HEK293 (cell line): ENCODE data around the gene LAMA5.

Experiments
- CTCF ChIA-PET: fragments of 350-600 bp; formaldehyde crosslinking; extraction: SDS; loops from one replicate; lab custom pipeline; 2021; ENCODE audit warnings: antibody characterized with exemption; lab: Yijun Ruan, JAX
- POLR2A ChIA-PET: fragments of 300-600 bp; formaldehyde crosslinking; extraction: SDS; loops from one replicate; lab custom pipeline; 2020; ENCODE audit warnings: antibody characterized with exemption, inconsistent platforms; lab: Yijun Ruan, JAX
- H3K27ac ChIP-seq: fragments of 200-500 bp; sonication (Bioruptor generic); 2 replicates; pipeline ENCODE4 v1.5.1; 2014; ENCODE audit warnings: low read depth, low read length, control low read depth, inconsistent platforms; ENCODE audit errors: extremely low read depth
- H3K36me3 ChIP-seq, 2 experiments: fragments of 200-500 bp in 1 of 2; sonication (Bioruptor generic) in 1 of 2; 1 replicate in 1 of 2; 2 replicates in 1 of 2; pipeline ENCODE4 v1.5.1; 2014 to 2017; ENCODE audit warnings: inconsistent platforms in 2 of 2, low read length in 2 of 2; ENCODE audit not compliant: control insufficient read depth in 2 of 2, insufficient read depth in 1 of 2
- H3K4me1 ChIP-seq: fragments of 200-500 bp; sonication (Bioruptor generic); 2 replicates; pipeline ENCODE4 v1.5.1; 2014; ENCODE audit warnings: mild to moderate bottlenecking, low read length, inconsistent platforms; ENCODE audit not compliant: control insufficient read depth, insufficient read depth
- H3K4me3 ChIP-seq: 2 replicates; pipeline ENCODE4 v1.5.1; 2011; ENCODE audit warnings: low read depth, mild to moderate bottlenecking, control low read depth, low read length, moderate library complexity
- H3K9me3 ChIP-seq: fragments of 200-500 bp; sonication (Bioruptor generic); 2 replicates; pipeline ENCODE4 v1.5.1; 2014; ENCODE audit warnings: low read depth, low read length, inconsistent platforms; ENCODE audit not compliant: control insufficient read depth, insufficient read depth
- ATF2 ChIP-seq: fragments of 450-650 bp; formaldehyde crosslinking; IDR thresholded peaks from 2 replicates; pipeline ENCODE4 v1.5.1; 2016; ENCODE audit warnings: missing biosample characterization, missing genetic modification characterization, low read depth
- BCL6B ChIP-seq: fragments of 450-650 bp; formaldehyde crosslinking; IDR thresholded peaks from 2 replicates; pipeline ENCODE4 v1.5.1; 2017; ENCODE audit warnings: missing biosample characterization, missing genetic modification characterization
- FEZF1 ChIP-seq: fragments of 450-650 bp; formaldehyde crosslinking; IDR thresholded peaks from 2 replicates; pipeline ENCODE4 v1.5.1; 2016; ENCODE audit warnings: missing biosample characterization, missing genetic modification characterization
- GLIS1 ChIP-seq: fragments of 450-650 bp; formaldehyde crosslinking; IDR thresholded peaks from 2 replicates; pipeline ENCODE4 v1.5.1; 2016; ENCODE audit warnings: missing biosample characterization, missing genetic modification characterization
- KLF8 ChIP-seq: fragments of 450-650 bp; formaldehyde crosslinking; IDR thresholded peaks from 2 replicates; pipeline ENCODE4 v1.5.1; 2016; ENCODE audit warnings: missing biosample characterization, missing genetic modification characterization
- OSR2 ChIP-seq: fragments of 450-650 bp; formaldehyde crosslinking; IDR thresholded peaks from 2 replicates; pipeline ENCODE4 v1.5.1; 2016; ENCODE audit warnings: missing biosample characterization, missing genetic modification characterization
- RBAK ChIP-seq: fragments of 450-650 bp; formaldehyde crosslinking; IDR thresholded peaks from 2 replicates; pipeline ENCODE4 v1.5.1; 2016; ENCODE audit warnings: missing biosample characterization, missing genetic modification characterization
- SP3 ChIP-seq: fragments of 450-650 bp; formaldehyde crosslinking; IDR thresholded peaks from 2 replicates; pipeline ENCODE4 v1.5.1; 2016; ENCODE audit warnings: missing biosample characterization, missing genetic modification characterization
- TSHZ1 ChIP-seq: fragments of 450-650 bp; formaldehyde crosslinking; IDR thresholded peaks from 2 replicates; pipeline ENCODE4 v1.5.1; 2016; ENCODE audit warnings: missing biosample characterization, missing genetic modification characterization, borderline replicate concordance
- ZBTB10 ChIP-seq: fragments of 450-650 bp; formaldehyde crosslinking; IDR thresholded peaks from 2 replicates; pipeline ENCODE4 v1.5.1; 2016; ENCODE audit warnings: missing biosample characterization, missing genetic modification characterization
- ZNF211 ChIP-seq: fragments of 450-650 bp; formaldehyde crosslinking; IDR thresholded peaks from 2 replicates; pipeline ENCODE4 v1.5.1; 2016; ENCODE audit warnings: low read depth, missing biosample characterization, missing genetic modification characterization
- ZNF341 ChIP-seq: fragments of 450-650 bp; formaldehyde crosslinking; IDR thresholded peaks from 2 replicates; pipeline ENCODE4; 2016; ENCODE audit warnings: low read depth, missing biosample characterization, missing genetic modification characterization
- ZNF354C ChIP-seq: fragments of 450-650 bp; formaldehyde crosslinking; IDR thresholded peaks from 2 replicates; pipeline ENCODE4 v1.5.1; 2016; ENCODE audit warnings: missing biosample characterization, missing genetic modification characterization, low read depth, borderline replicate concordance
- ZNF391 ChIP-seq: fragments of 450-650 bp; formaldehyde crosslinking; IDR thresholded peaks from 2 replicates; pipeline ENCODE4 v1.5.1; 2016; ENCODE audit warnings: low read depth, missing biosample characterization, missing genetic modification characterization, borderline replicate concordance
- ZNF423 ChIP-seq: fragments of 450-650 bp; formaldehyde crosslinking; IDR thresholded peaks from 2 replicates; pipeline ENCODE4 v1.5.1; 2016; ENCODE audit warnings: missing biosample characterization, missing genetic modification characterization
- ZNF473 ChIP-seq: fragments of 450-650 bp; formaldehyde crosslinking; IDR thresholded peaks from 2 replicates; pipeline ENCODE4 v1.5.1; 2017; ENCODE audit warnings: missing biosample characterization, missing genetic modification characterization
- ZNF48 ChIP-seq: fragments of 450-650 bp; formaldehyde crosslinking; IDR thresholded peaks from 2 replicates; pipeline ENCODE4 v1.5.1; 2016; ENCODE audit warnings: missing biosample characterization, missing genetic modification characterization
- ZNF510 ChIP-seq: fragments of 450-650 bp; formaldehyde crosslinking; IDR thresholded peaks from 2 replicates; pipeline ENCODE4 v1.5.1; 2018; ENCODE audit warnings: mild to moderate bottlenecking, missing genetic modification characterization, missing biosample characterization; ENCODE audit not compliant: insufficient replicate concordance
- ZNF704 ChIP-seq: fragments of 450-650 bp; formaldehyde crosslinking; IDR thresholded peaks from 2 replicates; pipeline ENCODE4 v1.5.1; 2016; ENCODE audit warnings: missing biosample characterization, missing genetic modification characterization
- TF ChIP-seq, protein P1 (sequence below): fragments of 450-650 bp; formaldehyde crosslinking; IDR thresholded peaks from 2 replicates; pipeline ENCODE4; 2016; ENCODE audit warnings: missing biosample characterization, missing genetic modification characterization

Gene LAMA5

GRCh38 chr20:62267543-62267942, 99.6 kb downstream of the LAMA5 start:
- Histone ChIP-seq H3K4me1 (no peaks in the 10 kb centered on the region), H3K27ac (no peak overlapping the region), H3K9me3 (no peaks in the 10 kb centered on the region), H3K4me3 (no peak overlapping the region), H3K36me3 (peaks cover 0 to 68% of the 10 kb centered on the region in 2 experiments; a peak in 2 of 3 replicates)
- ChIA-PET POLR2A (no interaction called here), CTCF (no interaction called here)
- TF ChIP-seq BCL6B, result no peak
- TF ChIP-seq, protein P1, sequence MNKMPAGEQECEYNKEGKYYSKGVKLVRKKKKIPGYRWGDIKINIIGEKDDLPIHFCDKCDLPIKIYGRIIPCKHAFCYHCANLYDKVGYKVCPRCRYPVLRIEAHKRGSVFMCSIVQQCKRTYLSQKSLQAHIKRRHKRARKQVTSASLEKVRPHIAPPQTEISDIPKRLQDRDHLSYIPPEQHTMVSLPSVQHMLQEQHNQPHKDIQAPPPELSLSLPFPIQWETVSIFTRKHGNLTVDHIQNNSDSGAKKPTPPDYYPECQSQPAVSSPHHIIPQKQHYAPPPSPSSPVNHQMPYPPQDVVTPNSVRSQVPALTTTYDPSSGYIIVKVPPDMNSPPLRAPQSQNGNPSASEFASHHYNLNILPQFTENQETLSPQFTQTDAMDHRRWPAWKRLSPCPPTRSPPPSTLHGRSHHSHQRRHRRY (tag by site-specific recombination), result no peak

DNA sequence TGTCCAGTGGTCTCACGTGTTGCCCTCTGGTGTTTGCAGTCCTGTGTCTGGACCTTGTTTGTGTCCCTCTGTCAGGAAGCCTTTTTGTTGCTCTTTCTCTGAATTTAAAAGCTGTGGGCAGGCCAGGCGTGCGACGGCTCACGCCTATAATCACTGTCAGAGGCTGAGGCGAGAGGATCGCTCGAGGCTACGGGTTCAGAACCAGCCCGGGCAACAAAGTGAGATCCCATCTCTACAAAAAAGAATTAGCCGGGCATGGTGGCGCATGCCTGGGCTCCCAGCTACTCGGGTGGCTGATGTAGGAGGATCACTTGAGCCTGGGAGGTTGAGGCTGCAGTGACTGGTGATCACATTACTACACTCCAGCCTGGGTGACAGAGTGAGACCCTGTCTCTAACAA, 100.3 kb downstream of the LAMA5 start:
- ChIA-PET CTCF (no interaction called here), POLR2A (no interaction called here)
- no peak for TF ChIP-seq GLIS1 (tag by site-specific recombination)
- no peak for TF ChIP-seq ZBTB10 (tag by site-specific recombination)
- TF ChIP-seq RBAK (tag by site-specific recombination), result no peak
- no peak for TF ChIP-seq ZNF48 (tag by site-specific recombination)
- TF ChIP-seq ZNF354C (tag by site-specific recombination), result no peak
- no peak for TF ChIP-seq ZNF473 (tag by site-specific recombination)
- TF ChIP-seq FEZF1 (tag by site-specific recombination), result no peak
- no peak for TF ChIP-seq ZNF704
- no peak for TF ChIP-seq ZNF211
- no peak for TF ChIP-seq KLF8
- no peak for TF ChIP-seq ZNF341 (tag by site-specific recombination)
- no peak for TF ChIP-seq ZNF423 (tag by site-specific recombination)
- TF ChIP-seq ZNF391, result no peak
- no peak for TF ChIP-seq ZNF510 (tag by site-specific recombination)
- no peak for TF ChIP-seq ATF2 (tag by site-specific recombination)
- TF ChIP-seq TSHZ1 (tag by site-specific recombination), result no peak
- TF ChIP-seq SP3 (tag by site-specific recombination), result no peak
- no peak for TF ChIP-seq OSR2 (tag by site-specific recombination)
- no peaks in the 10 kb centered on the region for H3K9me3 ChIP-seq
- H3K36me3 ChIP-seq, result peaks cover 1 to 68% of the 10 kb centered on the region in 2 experiments; a peak in 2 of 3 replicates
- no peak overlapping the region for H3K4me3 ChIP-seq
- H3K4me1 ChIP-seq, result no peaks in the 10 kb centered on the region
- no peak overlapping the region for H3K27ac ChIP-seq
